HepG2 (cell line): Measurements from ENCODE around the gene MSH3. TPM values are rescaled to one million over a fixed set of nuclear protein-coding genes. Genes with fewer than 3 reads are reported as not detected.

Source experiments
- ATAC-seq: fragments of 200-7000 bp; cut with Tn5 transposase; 3 replicates; pipeline ENCODE4 v1.9.1; 2020; ENCODE audit warnings: mild to moderate bottlenecking, moderate library complexity
- BruUV-seq: library from RNA; stranded (reverse); fragments of 400-500 nt; replicated peaks from 2 replicates; lab custom pipeline; 2021; lab: Mats Ljungman, UMichigan
- CTCF ChIA-PET: fragments of 300-600 bp; formaldehyde crosslinking; extraction: SDS; loops from one replicate; lab custom pipeline; 2021; ENCODE audit warnings: low total read pairs, inconsistent platforms, low intra/inter-chr PET ratio; lab: Yijun Ruan, JAX
- POLR2A ChIA-PET: fragments of 350-600 bp; sonication (Branson Sonifier 250); formaldehyde crosslinking; loops from one replicate; lab custom pipeline; 2020; ENCODE audit warnings: antibody characterized with exemption, inconsistent platforms; lab: Yijun Ruan, JAX
- DNase-seq: peaks from one replicate; pipeline ENCODE4 v3.0.0-alpha.2; 2015; ENCODE audit warnings: low spot score
- FAIRE-seq: peaks from 3 replicates; lab custom pipeline; 2011; peaks lifted over from hg19 to GRCh38; lab: Jason Lieb, UNC
- H2AFZ ChIP-seq: one replicate; pipeline ENCODE4 v1.6.1; 2011; ENCODE audit warnings: low read length, inconsistent platforms
- H3K27ac ChIP-seq: fragments of 300-600 bp; 3 replicates; pipeline ENCODE4 v1.8.0; 2011; ENCODE audit warnings: mixed run types, mild to moderate bottlenecking, mixed read lengths, low read length, inconsistent platforms; ENCODE audit not compliant: insufficient read depth; ENCODE audit errors: extremely low read length
- H3K27me3 ChIP-seq, 2 experiments: fragments of 200-600 bp in 1 of 2; 2 replicates in 1 of 2; 3 replicates in 1 of 2; pipeline versions ENCODE4 v1.6.0 to v1.8.0; 2011; ENCODE audit warnings: low read length in 2 of 2, mild to moderate bottlenecking in 2 of 2, moderate library complexity in 2 of 2, inconsistent platforms in 1 of 2; ENCODE audit not compliant: insufficient read depth in 2 of 2, control insufficient read depth in 1 of 2
- H3K36me3 ChIP-seq, 2 experiments: fragments of 200-600 bp in 1 of 2; replicated peaks in 1 of 2; 2 replicates in 1 of 2; 3 replicates in 1 of 2; pipeline versions ENCODE4 v1.5.1 to v1.8.0; 2011; ENCODE audit warnings: low read length in 2 of 2, inconsistent platforms in 1 of 2; ENCODE audit not compliant: insufficient read depth in 2 of 2, control insufficient read depth in 1 of 2
- H3K4me1 ChIP-seq: 2 replicates; pipeline ENCODE4 v1.5.1; 2012; ENCODE audit warnings: low read length, inconsistent platforms; ENCODE audit not compliant: insufficient read depth
- H3K4me2 ChIP-seq: 2 replicates; pipeline ENCODE4 v1.6.0; 2011; ENCODE audit warnings: low read depth, low read length, inconsistent platforms
- H3K4me3 ChIP-seq, 3 experiments: fragments of 200-600 bp in 1 of 3; sonication (generic), shearing (Covaris generic) in 1 of 3; replicated peaks in 1 of 3; 2 replicates each; pipeline ENCODE4 v1.5.1; 2011 to 2016; ENCODE audit warnings: low read length in 3 of 3, inconsistent platforms in 2 of 3, low read depth in 2 of 3, mild to moderate bottlenecking in 2 of 3, control low read depth in 1 of 3, mixed read lengths in 1 of 3; ENCODE audit not compliant: insufficient read depth in 1 of 3
- H3K79me2 ChIP-seq: one replicate; pipeline ENCODE4 v1.6.1; 2011; ENCODE audit warnings: low read length, inconsistent platforms; ENCODE audit not compliant: insufficient read depth
- H3K9ac ChIP-seq: 2 replicates; pipeline ENCODE4 v1.6.0; 2011; ENCODE audit warnings: mild to moderate bottlenecking, low read depth, low read length, inconsistent platforms; ENCODE audit not compliant: insufficient read depth
- H3K9me3 ChIP-seq: 2 replicates; pipeline ENCODE4 v1.5.1; 2012; ENCODE audit warnings: mild to moderate bottlenecking, low read length
- H4K20me1 ChIP-seq: 2 replicates; pipeline ENCODE4 v1.6.0; 2011; ENCODE audit warnings: inconsistent platforms, mild to moderate bottlenecking, low read length, moderate library complexity; ENCODE audit not compliant: insufficient read depth
- FOXJ3 ChIP-seq: sonication (generic); formaldehyde crosslinking; IDR thresholded peaks from 2 replicates; pipeline ENCODE4 v1.4.0; 2020; ENCODE audit warnings: missing genetic modification reagents, mild to moderate bottlenecking, borderline replicate concordance
- HNRNPL ChIP-seq: fragments of 200-400 bp; formaldehyde crosslinking; IDR thresholded peaks from 2 replicates; pipeline ENCODE4 v1.6.1; 2017; ENCODE audit warnings: mild to moderate bottlenecking, low read depth, low read length
- HOMEZ ChIP-seq: IDR thresholded peaks from 2 replicates; pipeline ENCODE4 v1.6.1; 2016; ENCODE audit warnings: low read depth
- SOX6 ChIP-seq, 2 experiments: fragments of 450-650 bp in 1 of 2; sonication (generic) in 1 of 2; formaldehyde crosslinking in 1 of 2; IDR thresholded peaks; 2 replicates each; pipeline versions ENCODE4 v1.4.0 to v1.6.1; 2017 to 2020; ENCODE audit warnings: antibody characterized with exemption in 1 of 2, mild to moderate bottlenecking in 1 of 2, missing genetic modification reagents in 1 of 2
- TOE1 ChIP-seq: sonication (generic); formaldehyde crosslinking; IDR thresholded peaks from 2 replicates; pipeline ENCODE4 v1.4.0; 2020; ENCODE audit warnings: mild to moderate bottlenecking, missing genetic modification reagents
- ZNF264 ChIP-seq: sonication (generic); formaldehyde crosslinking; IDR thresholded peaks from 2 replicates; pipeline ENCODE4 v1.4.0; 2020; ENCODE audit warnings: missing genetic modification reagents
- ZNF329 ChIP-seq: sonication (generic); formaldehyde crosslinking; IDR thresholded peaks from 2 replicates; pipeline ENCODE4 v1.9.0; 2021; ENCODE audit warnings: low read depth, mild to moderate bottlenecking, missing genetic modification reagents
- ZNF816 ChIP-seq: sonication (generic); formaldehyde crosslinking; IDR thresholded peaks from 2 replicates; pipeline ENCODE4 v1.8.0; 2022; ENCODE audit warnings: missing genetic modification reagents, mild to moderate bottlenecking, borderline replicate concordance
- ZNF841 ChIP-seq: sonication (generic); formaldehyde crosslinking; IDR thresholded peaks from 2 replicates; pipeline ENCODE4 v1.8.1; 2023; ENCODE audit warnings: missing genetic modification reagents, borderline replicate concordance
- ZSCAN22 ChIP-seq: sonication (generic); formaldehyde crosslinking; IDR thresholded peaks from 2 replicates; pipeline ENCODE4 v1.4.0; 2020; ENCODE audit warnings: mild to moderate bottlenecking, missing genetic modification reagents
- WGBS: methylation state at CpG from one replicate; pipeline ENCODE4 v1.1.6; 2017; ENCODE audit warnings: low lambda C conversion rate; 5-methylcytosine and 5-hydroxymethylcytosine counted together
- in situ Hi-C: cut with HindIII; loops from 2 replicates; pipeline ENCODE4 v1.10.0; 2017; ENCODE audit warnings: low pct_unique_long_range_greater_than_20kb; ENCODE audit not compliant: extremely low pct_ligation_motif_present
- intact Hi-C: fragments of 100-400 bp; cut with micrococcal nuclease; formaldehyde crosslinking; loops from one replicate; pipeline ENCODE4 v1.10.0; 2022; ENCODE audit not compliant: unreplicated experiment
- polyA plus RNA-seq, 8 experiments: library from polyadenylated mRNA; depleted of rRNA in 3 of 8; stranded (reverse) in 7 of 8; unstranded in 1 of 8; fragments of >200 nt; fragmentation: Illumina TruSeq in 4 of 8; extraction: Trizol in 4 of 8; gene quantifications; 2 replicates each; pipeline versions ENCODE4 v1.2.1 to v1.2.3, GENCODE V29; 2011 to 2016; ENCODE audit warnings: low read depth in 4 of 8, missing spikeins in 1 of 8, mixed read lengths in 1 of 8; ENCODE audit not compliant: insufficient read depth in 1 of 8
- total RNA-seq, 5 experiments: library from RNA; depleted of rRNA; stranded (reverse); fragments of >200 nt; fragmentation: Illumina TruSeq; extraction: Trizol; gene quantifications; 2 replicates each; pipeline ENCODE4 v1.2.3, GENCODE V29; 2016; ENCODE audit warnings: low read depth in 1 of 5
- TF ChIP-seq, protein P1 (sequence below): sonication (generic); formaldehyde crosslinking; IDR thresholded peaks from 2 replicates; pipeline ENCODE4 v1.8.1; 2023; ENCODE audit warnings: missing genetic modification reagents, inconsistent platforms, borderline replicate concordance
- TF ChIP-seq, protein P2 (sequence below): sonication (generic); formaldehyde crosslinking; IDR thresholded peaks from 2 replicates; pipeline ENCODE4 v1.4.0; 2020; ENCODE audit warnings: low read depth, missing genetic modification reagents
- TF ChIP-seq, protein P3 (sequence below): IDR thresholded peaks from 2 replicates; pipeline ENCODE4 v1.6.1; 2016; ENCODE audit warnings: missing compliant biosample characterization, missing genetic modification reagents, borderline replicate concordance
- TF ChIP-seq, protein P4 (sequence below): sonication (generic); formaldehyde crosslinking; IDR thresholded peaks from 2 replicates; pipeline ENCODE4 v1.8.0; 2022; ENCODE audit warnings: missing genetic modification reagents, low read depth, mild to moderate bottlenecking, borderline replicate concordance

Gene MSH3
- total and polyA plus RNA-seq, 2 of the 13 experiments (the other 11 are each of a cell fraction or from before 2014, with no cell fraction given) = 4.0 to 16.4 TPM

GRCh38 chr5:80780024-80780423, 125.6 kb downstream of the MSH3 start (continued):
- TF ChIP-seq SOX6 (IDR thresholded peaks at IDR 0.05) = no peak
- TF ChIP-seq SOX6 (CRISPR knock-in tag; IDR thresholded peaks at IDR 0.05) = no peak
- TF ChIP-seq, protein P1, sequence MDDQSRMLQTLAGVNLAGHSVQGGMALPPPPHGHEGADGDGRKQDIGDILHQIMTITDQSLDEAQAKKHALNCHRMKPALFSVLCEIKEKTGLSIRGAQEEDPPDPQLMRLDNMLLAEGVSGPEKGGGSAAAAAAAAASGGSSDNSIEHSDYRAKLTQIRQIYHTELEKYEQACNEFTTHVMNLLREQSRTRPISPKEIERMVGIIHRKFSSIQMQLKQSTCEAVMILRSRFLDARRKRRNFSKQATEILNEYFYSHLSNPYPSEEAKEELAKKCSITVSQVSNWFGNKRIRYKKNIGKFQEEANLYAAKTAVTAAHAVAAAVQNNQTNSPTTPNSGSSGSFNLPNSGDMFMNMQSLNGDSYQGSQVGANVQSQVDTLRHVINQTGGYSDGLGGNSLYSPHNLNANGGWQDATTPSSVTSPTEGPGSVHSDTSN (CRISPR knock-in tag) = no peak
- TF ChIP-seq, protein P2, sequence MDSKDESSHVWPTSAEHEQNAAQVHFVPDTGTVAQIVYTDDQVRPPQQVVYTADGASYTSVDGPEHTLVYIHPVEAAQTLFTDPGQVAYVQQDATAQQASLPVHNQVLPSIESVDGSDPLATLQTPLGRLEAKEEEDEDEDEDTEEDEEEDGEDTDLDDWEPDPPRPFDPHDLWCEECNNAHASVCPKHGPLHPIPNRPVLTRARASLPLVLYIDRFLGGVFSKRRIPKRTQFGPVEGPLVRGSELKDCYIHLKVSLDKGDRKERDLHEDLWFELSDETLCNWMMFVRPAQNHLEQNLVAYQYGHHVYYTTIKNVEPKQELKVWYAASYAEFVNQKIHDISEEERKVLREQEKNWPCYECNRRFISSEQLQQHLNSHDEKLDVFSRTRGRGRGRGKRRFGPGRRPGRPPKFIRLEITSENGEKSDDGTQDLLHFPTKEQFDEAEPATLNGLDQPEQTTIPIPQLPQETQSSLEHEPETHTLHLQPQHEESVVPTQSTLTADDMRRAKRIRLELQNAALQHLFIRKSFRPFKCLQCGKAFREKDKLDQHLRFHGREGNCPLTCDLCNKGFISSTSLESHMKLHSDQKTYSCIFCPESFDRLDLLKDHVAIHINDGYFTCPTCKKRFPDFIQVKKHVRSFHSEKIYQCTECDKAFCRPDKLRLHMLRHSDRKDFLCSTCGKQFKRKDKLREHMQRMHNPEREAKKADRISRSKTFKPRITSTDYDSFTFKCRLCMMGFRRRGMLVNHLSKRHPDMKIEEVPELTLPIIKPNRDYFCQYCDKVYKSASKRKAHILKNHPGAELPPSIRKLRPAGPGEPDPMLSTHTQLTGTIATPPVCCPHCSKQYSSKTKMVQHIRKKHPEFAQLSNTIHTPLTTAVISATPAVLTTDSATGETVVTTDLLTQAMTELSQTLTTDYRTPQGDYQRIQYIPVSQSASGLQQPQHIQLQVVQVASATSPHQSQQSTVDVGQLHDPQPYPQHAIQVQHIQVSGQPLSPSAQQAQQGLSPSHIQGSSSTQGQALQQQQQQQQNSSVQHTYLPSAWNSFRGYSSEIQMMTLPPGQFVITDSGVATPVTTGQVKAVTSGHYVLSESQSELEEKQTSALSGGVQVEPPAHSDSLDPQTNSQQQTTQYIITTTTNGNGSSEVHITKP (CRISPR knock-in tag) = no peak
- 0 out of 2 replicates have a peak, but pooled peaks have one; percentile 45 for TF ChIP-seq HOMEZ (CRISPR knock-in tag)

- Histone ChIP-seq H3K9me3 (no peaks in the 10 kb centered on the region), H4K20me1 (no peaks in the 10 kb centered on the region), H3K79me2 (no peaks in the 10 kb centered on the region), H3K27me3 (no peaks in the 10 kb centered on the region), H3K4me2 (no peak overlapping the region), H3K9ac (no peak overlapping the region), H3K4me3 (no peak overlapping the region), H3K27ac (no peak overlapping the region), H3K4me1 (peaks cover 6% of the 10 kb centered on the region; the same call in 1 of the 2 replicates), H3K36me3 (no peaks in the 10 kb centered on the region), H2AFZ (no peak overlapping the region)
- ATAC-seq (no peak), FAIRE-seq (no peak), DNase-seq (no peak)
- BruUV-seq = no TSS peak
- ChIA-PET POLR2A (no interaction called here), CTCF (no interaction called here)
- in situ Hi-C loops = no loop called here
- WGBS = 96% methylated on average over 8 of the region's 8 CpGs
- intact Hi-C loops = no loop called here
- TF ChIP-seq, protein P3, sequence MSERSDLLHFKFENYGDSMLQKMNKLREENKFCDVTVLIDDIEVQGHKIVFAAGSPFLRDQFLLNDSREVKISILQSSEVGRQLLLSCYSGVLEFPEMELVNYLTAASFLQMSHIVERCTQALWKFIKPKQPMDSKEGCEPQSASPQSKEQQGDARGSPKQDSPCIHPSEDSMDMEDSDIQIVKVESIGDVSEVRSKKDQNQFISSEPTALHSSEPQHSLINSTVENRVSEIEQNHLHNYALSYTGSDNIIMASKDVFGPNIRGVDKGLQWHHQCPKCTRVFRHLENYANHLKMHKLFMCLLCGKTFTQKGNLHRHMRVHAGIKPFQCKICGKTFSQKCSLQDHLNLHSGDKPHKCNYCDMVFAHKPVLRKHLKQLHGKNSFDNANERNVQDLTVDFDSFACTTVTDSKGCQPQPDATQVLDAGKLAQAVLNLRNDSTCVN (CRISPR knock-in tag) = no peak
- TF ChIP-seq ZNF816 (no peak), FOXJ3 (no peak), ZNF329 (CRISPR knock-in tag) (no peak), ZSCAN22 (no peak), ZNF264 (no peak), TOE1 (CRISPR knock-in tag) (no peak), ZNF841 (CRISPR knock-in tag) (no peak), HNRNPL (no peak)
- TF ChIP-seq, protein P4, sequence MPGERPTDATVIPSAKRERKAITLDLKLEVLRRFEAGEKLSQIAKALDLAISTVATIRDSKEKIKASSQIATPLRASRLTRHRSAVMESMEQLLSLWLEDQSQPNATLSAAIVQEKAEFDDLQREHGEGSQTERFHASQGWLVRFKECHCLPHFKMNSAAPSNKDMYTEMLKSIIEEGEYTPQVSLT (CRISPR knock-in tag) = no peak
Observed at GRCh38 chr5:80780761-80781285, 126.4 kb downstream of the MSH3 start.
